ENCODE data around the gene SEMA3D. TPM values are rescaled to one million over a fixed set of nuclear protein-coding genes. Genes with fewer than 3 reads are reported as not detected.
A peak's percentile ranks its signal among the peaks of the same experiment; 100 is the strongest.

The SEMA3D gene
- total RNA-seq, 1 donor from 2014 or later = 264 TPM

- H3K9me3 Mint-ChIP-seq = peaks cover 4% of the 10 kb centered on the region
- TF ChIP-seq CTCF (IDR thresholded peaks at IDR 0.05; ENCODE audit: unreplicated experiment) = no peak
- H3K27me3 Mint-ChIP-seq (ENCODE audit: low read depth) = no peaks in the 10 kb centered on the region
- peaks cover 62% of the 10 kb centered on the region for H3K4me1 Mint-ChIP-seq
- peaks cover 5% of the 10 kb centered on the region for H3K36me3 Mint-ChIP-seq
- peak; percentile 20 to 65 for DNase-seq (ENCODE audit: low spot score in 2 of 2, unreplicated experiment in 2 of 2)
- H3K27ac Mint-ChIP-seq = peak overlapping the region; percentile 95
- peak overlapping the region; percentile 81 for H3K4me3 Mint-ChIP-seq
These were observed 1.3 kb downstream of the SEMA3D start for GRCh38 chr7:85185424-85186082.

GRCh38 chr7:85184599-85185423, 2.0 kb downstream of the SEMA3D start:
- Mint-ChIP-seq H3K27ac (peak overlapping the region; percentile 95), H3K9me3 (peaks cover 10% of the 10 kb centered on the region), H3K36me3 (peaks cover 10% of the 10 kb centered on the region), H3K4me3 (peak overlapping the region; percentile 81), H3K27me3 (ENCODE audit: low read depth) (no peaks in the 10 kb centered on the region), H3K4me1 (peaks cover 55% of the 10 kb centered on the region)
- no peak for TF ChIP-seq CTCF (IDR thresholded peaks at IDR 0.05; ENCODE audit: unreplicated experiment)
- DNase-seq (ENCODE audit: low spot score in 2 of 2, unreplicated experiment in 2 of 2) = peak; percentile 59 to 69

DNA sequence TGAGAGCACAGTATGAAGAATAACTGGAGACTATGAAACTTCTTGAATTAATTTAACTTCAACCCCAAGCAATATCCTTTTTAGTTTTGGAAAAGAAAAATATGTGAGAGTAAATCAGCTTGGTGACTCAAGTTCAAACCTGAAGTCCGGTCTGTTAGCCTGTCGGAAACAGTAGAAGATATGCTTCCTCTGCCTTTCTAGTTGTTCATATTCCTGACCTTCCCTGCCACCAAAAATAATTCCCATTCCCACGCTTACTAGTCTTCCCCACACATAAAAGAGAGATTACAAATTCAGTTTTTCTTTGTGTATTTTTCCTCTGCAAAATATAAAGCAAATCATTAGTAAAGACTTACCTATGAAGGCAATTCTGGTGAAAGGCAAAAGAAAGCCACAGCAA, 3.6 kb downstream of the SEMA3D start:
- peak overlapping the region; percentile 81 for H3K4me3 Mint-ChIP-seq
- H3K9me3 Mint-ChIP-seq = peaks cover 18% of the 10 kb centered on the region
- no peak for DNase-seq (ENCODE audit: low spot score in 2 of 2, unreplicated experiment in 2 of 2)
- H3K36me3 Mint-ChIP-seq = peaks cover 23% of the 10 kb centered on the region
- peaks cover 42% of the 10 kb centered on the region for H3K4me1 Mint-ChIP-seq
- peak overlapping the region; percentile 85 for H3K27ac Mint-ChIP-seq
- TF ChIP-seq CTCF (IDR thresholded peaks at IDR 0.05; ENCODE audit: unreplicated experiment) = no peak
- H3K27me3 Mint-ChIP-seq (ENCODE audit: low read depth) = no peaks in the 10 kb centered on the region

DNA sequence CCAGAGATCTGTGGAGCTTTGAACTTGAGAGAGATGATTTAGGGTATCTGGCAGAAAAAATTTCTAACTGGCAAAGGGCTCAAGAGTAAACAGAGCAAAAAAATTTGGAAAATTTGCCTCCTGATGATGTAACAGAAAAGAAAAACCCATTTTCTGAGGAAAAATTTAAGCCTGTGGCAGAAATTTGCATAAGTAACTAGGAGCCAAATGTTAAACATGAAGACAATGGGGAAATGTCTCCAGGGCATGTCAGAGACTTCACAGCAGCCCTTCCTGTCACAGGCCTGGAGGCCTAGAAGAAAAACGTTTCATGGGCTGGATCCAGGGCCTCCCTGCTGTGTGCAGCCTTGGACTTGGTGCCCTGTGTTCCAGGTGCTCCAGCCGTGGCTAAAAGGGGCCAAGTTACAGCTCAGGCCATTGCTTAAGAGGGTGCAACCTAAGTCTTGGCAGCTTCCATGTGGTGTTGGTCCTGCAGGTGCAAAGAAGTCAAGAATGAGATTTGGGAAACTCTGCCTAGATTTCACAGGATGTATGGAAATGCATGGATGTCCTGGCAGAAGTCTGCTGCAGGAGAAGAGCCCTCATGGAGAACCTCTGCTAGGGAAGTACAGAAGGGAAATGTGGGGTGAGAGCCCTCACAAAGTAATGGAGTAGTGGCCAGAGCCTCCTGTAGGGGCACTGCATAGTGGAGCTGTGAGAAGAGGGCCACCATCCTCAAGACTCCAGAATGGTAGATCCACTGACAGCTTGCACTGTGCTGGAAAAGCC, 8.1 kb downstream of the SEMA3D start:
- no peak for DNase-seq (ENCODE audit: low spot score in 2 of 2, unreplicated experiment in 2 of 2)
- Mint-ChIP-seq H3K9me3 (peaks cover 28% of the 10 kb centered on the region), H3K4me1 (peaks cover 19% of the 10 kb centered on the region), H3K36me3 (peaks cover 37% of the 10 kb centered on the region), H3K27ac (no peak overlapping the region), H3K27me3 (ENCODE audit: low read depth) (no peaks in the 10 kb centered on the region), H3K4me3 (no peak overlapping the region)
- TF ChIP-seq CTCF (IDR thresholded peaks at IDR 0.05; ENCODE audit: unreplicated experiment) = no peak

- Mint-ChIP-seq H3K27me3 (ENCODE audit: low read depth) (no peaks in the 10 kb centered on the region), H3K4me3 (no peak overlapping the region), H3K9me3 (peaks cover 28% of the 10 kb centered on the region), H3K36me3 (peaks cover 38% of the 10 kb centered on the region), H3K4me1 (peaks cover 13% of the 10 kb centered on the region), H3K27ac (no peak overlapping the region)
- no peak for DNase-seq (ENCODE audit: low spot score in 2 of 2, unreplicated experiment in 2 of 2)
- TF ChIP-seq CTCF (IDR thresholded peaks at IDR 0.05; ENCODE audit: unreplicated experiment) = no peak
These were observed 9.5 kb downstream of the SEMA3D start for GRCh38 chr7:85177316-85177715.
